GM12878 (cell line): ENCODE results near the gene SOX12. TPM values are rescaled to one million over a fixed set of nuclear protein-coding genes. Genes with fewer than 3 reads are reported as not detected.

Experiments
- ATAC-seq: fragments of 200-7000 bp; cut with Tn5 transposase; 3 replicates; pipeline ENCODE4 v1.9.1; 2020; ENCODE audit warnings: mild to moderate bottlenecking, moderate library complexity
- BruUV-seq: library from RNA; stranded (reverse); fragments of 400-500 nt; replicated peaks from 2 replicates; lab custom pipeline; 2021; lab: Mats Ljungman, UMichigan
- CTCF ChIA-PET: fragments of 300-600 bp; sonication (Branson Sonifier 250); formaldehyde crosslinking; extraction: SDS; loops from one replicate; lab custom pipeline; 2021; ENCODE audit warnings: inconsistent platforms; lab: Yijun Ruan, JAX
- POLR2A ChIA-PET: fragments of 350-600 bp; formaldehyde crosslinking; extraction: SDS; loops from one replicate; lab custom pipeline; 2021; ENCODE audit warnings: inconsistent platforms; lab: Charles Lee
- RAD21 ChIA-PET: fragments of 300-600 bp; sonication (Branson Sonifier 250); formaldehyde crosslinking; loops from one replicate; lab custom pipeline; 2023; ENCODE audit warnings: antibody characterized with exemption; ENCODE audit not compliant: unreplicated experiment; lab: Charles Lee
- SMC1A ChIA-PET: fragments of 300-600 bp; sonication (Branson Sonifier 250); formaldehyde crosslinking; loops from one replicate; lab custom pipeline; 2023; ENCODE audit not compliant: unreplicated experiment, uncharacterized antibody; lab: Charles Lee
- DNase-seq: peaks from one replicate; pipeline ENCODE4 v3.0.0-alpha.2; 2011; ENCODE audit warnings: low read depth, low spot score
- FAIRE-seq: peaks from 3 replicates; lab custom pipeline; 2011; peaks lifted over from hg19 to GRCh38; lab: Jason Lieb, UNC
- H2AFZ ChIP-seq: 2 replicates; pipeline ENCODE4 v1.6.0; 2011; ENCODE audit warnings: low read depth, low read length, control low read depth; ENCODE audit not compliant: control insufficient read depth
- H3K27ac ChIP-seq: 2 replicates; pipeline ENCODE4 v1.5.1; 2011; ENCODE audit warnings: control low read depth; ENCODE audit not compliant: control insufficient read depth, insufficient read depth
- H3K27me3 ChIP-seq, 2 experiments: replicated peaks in 1 of 2; 2 replicates each; pipeline versions ENCODE4 v1.6.0 to v1.6.1; 2011; ENCODE audit warnings: low read length in 1 of 2; ENCODE audit not compliant: control insufficient read depth in 2 of 2, insufficient read depth in 2 of 2
- H3K36me3 ChIP-seq, 2 experiments: 2 replicates each; pipeline ENCODE4 v1.5.1; 2011; ENCODE audit warnings: low read length in 1 of 2; ENCODE audit not compliant: control insufficient read depth in 2 of 2, insufficient read depth in 2 of 2
- H3K4me1 ChIP-seq: 2 replicates; pipeline ENCODE4 v1.6.1; 2011; ENCODE audit warnings: mild to moderate bottlenecking, low read length, moderate library complexity, mixed read lengths; ENCODE audit not compliant: control insufficient read depth, insufficient read depth
- H3K4me2 ChIP-seq: 2 replicates; pipeline ENCODE4 v1.6.0; 2011; ENCODE audit warnings: control low read depth; ENCODE audit not compliant: control insufficient read depth, insufficient read depth
- H3K4me3 ChIP-seq: fragments of 200-600 bp; sonication (generic); 2 replicates; pipeline ENCODE4 v1.5.1; 2016
- H3K79me2 ChIP-seq: 2 replicates; pipeline ENCODE4 v1.6.0; 2011; ENCODE audit warnings: low read length; ENCODE audit not compliant: control insufficient read depth, insufficient read depth
- H3K9ac ChIP-seq: 2 replicates; pipeline ENCODE4 v1.8.0; 2011; ENCODE audit warnings: low read length, control low read depth, mixed read lengths; ENCODE audit not compliant: control insufficient read depth, insufficient read depth
- H3K9me3 ChIP-seq: replicated peaks from 3 replicates; pipeline ENCODE4 v1.5.1; 2011; ENCODE audit warnings: mild to moderate bottlenecking, low read length; ENCODE audit not compliant: control insufficient read depth, insufficient read depth
- H4K20me1 ChIP-seq: 2 replicates; pipeline ENCODE4 v1.6.0; 2011; ENCODE audit not compliant: control insufficient read depth, insufficient read depth
- CBFB ChIP-seq: IDR thresholded peaks from 2 replicates; pipeline ENCODE4 v1.6.1; 2016; ENCODE audit warnings: antibody characterized with exemption, low read depth
- CHD1 ChIP-seq: IDR thresholded peaks from 2 replicates; pipeline ENCODE4 v1.6.1; 2012; ENCODE audit warnings: low read depth, low read length, improper control_type of control experiment
- CHD2 ChIP-seq: IDR thresholded peaks from 2 replicates; pipeline ENCODE4 v1.6.1; 2011; ENCODE audit warnings: low read depth, low read length, improper control_type of control experiment, borderline replicate concordance
- CHD4 ChIP-seq: fragments of 200-600 bp; sonication (generic); IDR thresholded peaks from 2 replicates; pipeline ENCODE4 v1.6.1; 2016; ENCODE audit warnings: mild to moderate bottlenecking
- FOXK2 ChIP-seq: fragments of 450-650 bp; IDR thresholded peaks from 2 replicates; pipeline ENCODE4 v1.6.1; 2017; ENCODE audit warnings: mild to moderate bottlenecking, moderate library complexity
- PAX8 ChIP-seq: fragments of 450-650 bp; IDR thresholded peaks from 2 replicates; pipeline ENCODE4 v1.6.1; 2017; ENCODE audit warnings: mild to moderate bottlenecking, moderate library complexity
- PML ChIP-seq: IDR thresholded peaks from 2 replicates; pipeline ENCODE4 v1.6.1; 2012; ENCODE audit warnings: low read length, inconsistent platforms
- POLR2A ChIP-seq: IDR thresholded peaks from 2 replicates; pipeline ENCODE4 v1.6.1; 2011; ENCODE audit warnings: low read depth, mild to moderate bottlenecking, low read length
- RB1 ChIP-seq: fragments of 450-650 bp; formaldehyde crosslinking; IDR thresholded peaks from 2 replicates; pipeline ENCODE4 v1.6.1; 2017; ENCODE audit warnings: mild to moderate bottlenecking, borderline replicate concordance
- SMAD1 ChIP-seq: fragments of 450-650 bp; IDR thresholded peaks from 2 replicates; pipeline ENCODE4 v1.6.1; 2018; ENCODE audit warnings: mild to moderate bottlenecking, low read depth; ENCODE audit not compliant: partially characterized antibody
- SMAD5 ChIP-seq: IDR thresholded peaks from 2 replicates; pipeline ENCODE4 v1.6.1; 2016; ENCODE audit warnings: antibody characterized with exemption, low read depth
- SMC3 ChIP-seq: IDR thresholded peaks from 2 replicates; pipeline ENCODE4 v1.6.1; 2011; ENCODE audit warnings: low read length, improper control_type of control experiment, borderline replicate concordance
- SREBF1 ChIP-seq: IDR thresholded peaks from 2 replicates; pipeline ENCODE4 v1.6.1; 2012; ENCODE audit warnings: mild to moderate bottlenecking, low read length
- TARDBP ChIP-seq: IDR thresholded peaks from 2 replicates; pipeline ENCODE4 v1.6.1; 2016; ENCODE audit warnings: borderline replicate concordance
- ZNF384 ChIP-seq: IDR thresholded peaks from 2 replicates; pipeline ENCODE4 v1.6.1; 2012; ENCODE audit warnings: low read depth, mild to moderate bottlenecking, low read length, improper control_type of control experiment, borderline replicate concordance
- WGBS: methylation state at CpG from one replicate; pipeline ENCODE4 v1.1.6; 2016; ENCODE audit warnings: low lambda C conversion rate; ENCODE audit not compliant: insufficient replicate concordance, insufficient coverage; ENCODE audit errors: missing lambda C conversion rate; 5-methylcytosine and 5-hydroxymethylcytosine counted together
- in situ Hi-C: fragments of 300-500 bp; cut with MboI; formaldehyde crosslinking; loops from 9 replicates; pipeline ENCODE4 v1.14.3; 2018; ENCODE audit warnings: mixed read lengths
- intact Hi-C: fragments of 100-400 bp; cut with micrococcal nuclease; formaldehyde crosslinking; loops from one replicate; pipeline ENCODE4 v1.14.2; 2022; ENCODE audit not compliant: unreplicated experiment
- polyA plus RNA-seq, 11 experiments: library from polyadenylated mRNA; depleted of rRNA in 4 of 11; unstranded in 6 of 11; stranded (reverse) in 5 of 11; fragments of >200 nt; fragmentation: Nextera tagmentation in 4 of 11; fragmentation: Illumina TruSeq in 1 of 11; extraction: Ambion mirVana in 4 of 11; extraction: Trizol in 1 of 11; gene quantifications; 1 replicate in 1 of 11; 2 replicates in 10 of 11; pipeline versions ENCODE4 v1.2.1 to v1.2.3, GENCODE V29; 2011 to 2016; ENCODE audit warnings: inconsistent platforms in 2 of 11, missing spikeins in 2 of 11, low read depth in 1 of 11
- total RNA-seq, 4 experiments: library from RNA; depleted of rRNA in 3 of 4; stranded (reverse); fragments of >200 nt in 3 of 4; fragmentation: Illumina TruSeq in 1 of 4; extraction: Trizol in 1 of 4; gene quantifications; 2 replicates each; pipeline versions ENCODE4 v1.2.1 to v1.2.3, GENCODE V29; 2013 to 2021
- TF ChIP-seq, protein P1 (sequence below): IDR thresholded peaks from 2 replicates; pipeline ENCODE4 v1.6.1; 2011; ENCODE audit warnings: mild to moderate bottlenecking, low read depth, low read length, moderate library complexity; ENCODE audit not compliant: insufficient replicate concordance
- TF ChIP-seq, protein P2 (sequence below): IDR thresholded peaks from 2 replicates; pipeline ENCODE4 v1.6.1; 2011; ENCODE audit warnings: borderline replicate concordance, low read depth, mild to moderate bottlenecking, moderate library complexity, mixed read lengths, low read length; ENCODE audit not compliant: insufficient read depth; ENCODE audit errors: extremely low read length
- TF ChIP-seq, protein P3 (sequence below): IDR thresholded peaks from 2 replicates; pipeline ENCODE4 v1.6.1; 2012; ENCODE audit warnings: low read depth, low read length, improper control_type of control experiment

The SOX12 gene
- total and polyA plus RNA-seq, 10 of the 15 experiments (the other 5 are each of a cell fraction or from before 2014, with no cell fraction given), result 0.50 to 17.9 (median 1.4) TPM

DNA sequence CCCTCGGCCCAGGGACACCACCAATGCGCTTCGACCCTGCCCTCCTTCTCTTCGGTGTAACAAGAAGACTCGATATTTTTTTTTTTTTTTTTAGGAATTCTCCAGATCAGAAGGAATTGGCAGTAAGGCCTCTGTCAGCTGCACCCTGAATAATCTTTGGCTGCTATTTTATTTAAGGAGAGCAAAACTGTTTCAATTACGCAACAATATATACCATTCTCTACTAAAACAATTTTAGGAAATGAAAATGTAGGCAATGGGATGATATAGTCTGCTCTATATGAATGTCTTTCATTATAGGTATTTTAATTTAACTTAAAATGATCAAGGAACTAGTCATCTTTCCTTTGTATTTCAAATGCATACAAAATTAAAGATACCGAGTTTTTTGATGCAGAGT is 14.7 kb upstream of the SOX12 start:
- no peak for FAIRE-seq
- in situ Hi-C loops, result no loop called here
- POLR2A ChIA-PET, result interaction anchor here (1.0 to 2.5 kb wide), 2 partner anchors 12 to 14 kb away, joined by 10 to 11 read pairs; partner anchors contain the start of gene SOX12

DNA sequence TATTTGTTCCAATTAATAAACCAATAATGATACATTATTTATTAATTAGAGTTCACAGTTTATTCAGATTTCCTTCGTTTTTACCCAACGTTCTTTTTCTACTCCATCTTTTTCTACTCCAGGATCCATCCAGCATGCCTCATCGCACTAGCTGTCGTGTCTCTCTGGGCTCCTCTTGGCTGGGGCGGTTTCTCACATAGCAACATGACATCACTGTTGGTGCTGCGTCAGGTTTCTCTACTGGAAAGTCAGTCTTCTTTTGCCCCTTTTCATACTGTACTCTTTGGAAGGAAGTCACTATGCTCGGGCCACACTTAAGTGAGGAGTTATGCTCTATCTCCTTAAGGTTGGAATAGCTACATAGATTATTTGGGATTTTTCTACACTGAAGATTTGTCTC is 13.7 kb upstream of the SOX12 start:
- H3K27ac ChIP-seq, result no peak overlapping the region
- FAIRE-seq, result no peak
- no peak overlapping the region for H2AFZ ChIP-seq
- no peaks in the 10 kb centered on the region for H3K27me3 ChIP-seq
- in situ Hi-C loops (no loop called here), intact Hi-C loops (no loop called here)
- 99% methylated on average over 7 of the region's 7 CpGs for WGBS
- RAD21 ChIA-PET, result no interaction called here
- no peak for ATAC-seq
- no TSS peak for BruUV-seq
- no peaks in the 10 kb centered on the region for H3K9me3 ChIP-seq
- no peaks in the 10 kb centered on the region for H3K79me2 ChIP-seq
- H3K4me3 ChIP-seq, result no peak overlapping the region
- SMC1A ChIA-PET, result interaction anchor here (1.1 kb wide), 2 partner anchors 8 to 15 kb away, joined by 3 read pairs; partner anchors contain the start of gene ZCCHC3
- CTCF ChIA-PET, result no interaction called here
- H3K4me1 ChIP-seq, result peaks cover 4% of the 10 kb centered on the region; the same call in 1 of the 2 replicates
- H4K20me1 ChIP-seq, result no peaks in the 10 kb centered on the region
- POLR2A ChIA-PET, result interaction anchor here (1.0 kb wide), 1 partner anchor 11 kb away, joined by 4 read pairs; no protein-coding TSS in a partner anchor
- no peaks in the 10 kb centered on the region for H3K36me3 ChIP-seq
- H3K4me2 ChIP-seq, result no peak overlapping the region
- no peak for DNase-seq
- H3K9ac ChIP-seq, result no peak overlapping the region
- TF ChIP-seq RB1 (no peak), CHD4 (no peak), CHD1 (no peak), POLR2A (no peak), CHD2 (no peak), CBFB (no peak), FOXK2 (no peak), SREBF1 (no peak), SMAD5 (no peak), SMC3 (no peak)
- TF ChIP-seq, protein P1, sequence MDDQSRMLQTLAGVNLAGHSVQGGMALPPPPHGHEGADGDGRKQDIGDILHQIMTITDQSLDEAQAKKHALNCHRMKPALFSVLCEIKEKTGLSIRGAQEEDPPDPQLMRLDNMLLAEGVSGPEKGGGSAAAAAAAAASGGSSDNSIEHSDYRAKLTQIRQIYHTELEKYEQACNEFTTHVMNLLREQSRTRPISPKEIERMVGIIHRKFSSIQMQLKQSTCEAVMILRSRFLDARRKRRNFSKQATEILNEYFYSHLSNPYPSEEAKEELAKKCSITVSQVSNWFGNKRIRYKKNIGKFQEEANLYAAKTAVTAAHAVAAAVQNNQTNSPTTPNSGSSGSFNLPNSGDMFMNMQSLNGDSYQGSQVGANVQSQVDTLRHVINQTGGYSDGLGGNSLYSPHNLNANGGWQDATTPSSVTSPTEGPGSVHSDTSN, result no peak
- TF ChIP-seq, protein P2, sequence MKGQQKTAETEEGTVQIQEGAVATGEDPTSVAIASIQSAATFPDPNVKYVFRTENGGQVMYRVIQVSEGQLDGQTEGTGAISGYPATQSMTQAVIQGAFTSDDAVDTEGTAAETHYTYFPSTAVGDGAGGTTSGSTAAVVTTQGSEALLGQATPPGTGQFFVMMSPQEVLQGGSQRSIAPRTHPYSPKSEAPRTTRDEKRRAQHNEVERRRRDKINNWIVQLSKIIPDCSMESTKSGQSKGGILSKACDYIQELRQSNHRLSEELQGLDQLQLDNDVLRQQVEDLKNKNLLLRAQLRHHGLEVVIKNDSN, result no peak

More for the DNA sequence above, 14.7 kb upstream of the SOX12 start:
- no peak for DNase-seq
- no peaks in the 10 kb centered on the region for H3K36me3 ChIP-seq
- no peak for TF ChIP-seq TARDBP
- no peak for TF ChIP-seq SMAD1
- no peak for TF ChIP-seq FOXK2
- TF ChIP-seq ZNF384, result peak; percentile 47
- TF ChIP-seq, protein P3, sequence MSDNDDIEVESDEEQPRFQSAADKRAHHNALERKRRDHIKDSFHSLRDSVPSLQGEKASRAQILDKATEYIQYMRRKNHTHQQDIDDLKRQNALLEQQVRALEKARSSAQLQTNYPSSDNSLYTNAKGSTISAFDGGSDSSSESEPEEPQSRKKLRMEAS, result no peak
- no peak for TF ChIP-seq PAX8
- TF ChIP-seq PML, result no peak
- no peaks in the 10 kb centered on the region for H4K20me1 ChIP-seq
- H3K9ac ChIP-seq, result no peak overlapping the region
- H3K27ac ChIP-seq, result no peak overlapping the region
- H3K79me2 ChIP-seq, result no peaks in the 10 kb centered on the region
- H3K27me3 ChIP-seq, result no peaks in the 10 kb centered on the region
- ChIA-PET CTCF (interaction anchor here (0.8 to 1.3 kb wide), 5 partner anchors 10 to 97 kb away, joined by 3 to 7 read pairs (median 3); no protein-coding TSS in a partner anchor), SMC1A (interaction anchor here (1.0 to 1.6 kb wide), 2 partner anchors 10 to 13 kb away, joined by 5 to 6 read pairs; no protein-coding TSS in a partner anchor), RAD21 (interaction anchor here (2.7 kb wide), 1 partner anchor 44 kb away, joined by 12 read pairs; no protein-coding TSS in a partner anchor)
- no peaks in the 10 kb centered on the region for H3K9me3 ChIP-seq
- no TSS peak for BruUV-seq
- H3K4me3 ChIP-seq, result peak overlapping the region; percentile 46; the same call in 1 of the 2 replicates
- H3K4me2 ChIP-seq, result peak overlapping the region; percentile 91
- 35% methylated on average over 7 of the region's 7 CpGs for WGBS
- H3K4me1 ChIP-seq, result peaks cover 4% of the 10 kb centered on the region; the same call in 1 of the 2 replicates
- intact Hi-C loops, result no loop called here
- H2AFZ ChIP-seq, result peak overlapping the region; percentile 51; the same call in 1 of the 2 replicates
- ATAC-seq, result no peak
